ENCODE data around the gene PDPK1. TPM values are rescaled to one million over a fixed set of nuclear protein-coding genes. Genes with fewer than 3 reads are reported as not detected.
"Not testable (repeated sequence)": the region's sequence is repeated elsewhere in the genome, so short reads cannot be mapped to it uniquely, and the experiment has no call there.

The PDPK1 gene
- total RNA-seq, 4 donors from 2014 or later, result 31.6 to 49.8 (median 47.8) TPM

GRCh38 chr16:2609827-2610470 is 72.1 kb downstream of the PDPK1 start:
- no peak overlapping the region for H3K4me3 ChIP-seq
- H3K4me1 ChIP-seq, result peaks cover 13% of the 10 kb centered on the region
- peaks cover 20% of the 10 kb centered on the region for H3K36me3 ChIP-seq
- TF ChIP-seq POLR2A (IDR thresholded peaks at IDR 0.05) (no peak), POLR2AphosphoS5 (IDR thresholded peaks at IDR 0.05) (no peak), EP300 (IDR thresholded peaks at IDR 0.05) (no peak), CTCF (IDR thresholded peaks at IDR 0.05) (no peak)
- H3K9me3 ChIP-seq, result no peaks in the 10 kb centered on the region
- no peaks in the 10 kb centered on the region for H3K27me3 ChIP-seq
- no peak overlapping the region for H3K27ac ChIP-seq
- 98% methylated on average over 6 of the region's 12 CpGs for WGBS
- no peak for DNase-seq (ENCODE audit: low spot score in 2 of 2)

GRCh38 chr16:2610781-2611498 is 73.1 kb downstream of the PDPK1 start:
- peaks cover 6% of the 10 kb centered on the region for H3K4me1 ChIP-seq
- 92% methylated on average over 27 of the region's 29 CpGs for whole genome bisulfite sequencing
- TF ChIP-seq CTCF (IDR thresholded peaks at IDR 0.05) (no peak), EP300 (IDR thresholded peaks at IDR 0.05) (no peak), POLR2A (IDR thresholded peaks at IDR 0.05) (no peak), POLR2AphosphoS5 (IDR thresholded peaks at IDR 0.05) (no peak)
- no peak for DNase-seq (ENCODE audit: low spot score in 2 of 2)
- H3K9me3 ChIP-seq, result no peaks in the 10 kb centered on the region
- H3K27me3 ChIP-seq, result no peaks in the 10 kb centered on the region
- no peak overlapping the region for H3K27ac ChIP-seq
- peaks cover 23% of the 10 kb centered on the region for H3K36me3 ChIP-seq
- no peak overlapping the region for H3K4me3 ChIP-seq

GRCh38 chr16:2611499-2611862 is 73.7 kb downstream of the PDPK1 start:
- Histone ChIP-seq H3K4me1 (peaks cover 6% of the 10 kb centered on the region), H3K27ac (no peak overlapping the region), H3K4me3 (no peak overlapping the region), H3K36me3 (peaks cover 23% of the 10 kb centered on the region), H3K27me3 (no peaks in the 10 kb centered on the region), H3K9me3 (no peaks in the 10 kb centered on the region)
- 100% methylated on average over 4 of the region's 12 CpGs for WGBS
- TF ChIP-seq CTCF (IDR thresholded peaks at IDR 0.05) (no peak), EP300 (IDR thresholded peaks at IDR 0.05) (no peak), POLR2A (IDR thresholded peaks at IDR 0.05) (no peak), POLR2AphosphoS5 (IDR thresholded peaks at IDR 0.05) (no peak)
- no peak for DNase-seq (ENCODE audit: low spot score in 2 of 2)

GRCh38 chr16:2611877-2612276 is 74.1 kb downstream of the PDPK1 start:
- not testable (repeated sequence) for H3K9me3 ChIP-seq; H3K4me1 ChIP-seq; DNase-seq (ENCODE audit: low spot score in 2 of 2); H3K27me3 ChIP-seq; H3K27ac ChIP-seq; H3K4me3 ChIP-seq
- peaks cover 23% of the 10 kb centered on the region for H3K36me3 ChIP-seq
- no CpG with 5 or more reads among the region's 17 CpGs for WGBS

- not testable (repeated sequence) for DNase-seq (ENCODE audit: low spot score in 2 of 2); H3K9me3 ChIP-seq; H3K27me3 ChIP-seq; H3K4me3 ChIP-seq; H3K4me1 ChIP-seq; H3K27ac ChIP-seq
- no CpG with 5 or more reads among the region's 19 CpGs for WGBS
- peaks cover 23% of the 10 kb centered on the region for H3K36me3 ChIP-seq
Measured at GRCh38 chr16:2613251-2613650, 75.4 kb downstream of the PDPK1 start.

- Histone ChIP-seq H3K4me1 (no peaks in the 10 kb centered on the region), H3K27ac (no peak overlapping the region), H3K27me3 (no peaks in the 10 kb centered on the region), H3K36me3 (peaks cover 23% of the 10 kb centered on the region), H3K9me3 (no peaks in the 10 kb centered on the region), H3K4me3 (no peak overlapping the region)
- TF ChIP-seq CTCF (IDR thresholded peaks at IDR 0.05), result no peak
- TF ChIP-seq POLR2A (IDR thresholded peaks at IDR 0.05), result no peak
- no peak for DNase-seq (ENCODE audit: low spot score in 2 of 2)
- 96% methylated on average over 10 of the region's 15 CpGs for WGBS
Measured at GRCh38 chr16:2614761-2615191, 77.0 kb downstream of the PDPK1 start.

- DNase-seq (ENCODE audit: low spot score in 2 of 2); H3K4me1 ChIP-seq; H3K9me3 ChIP-seq; H3K4me3 ChIP-seq; H3K36me3 ChIP-seq; H3K27ac ChIP-seq; H3K27me3 ChIP-seq: not testable (repeated sequence)
- WGBS, result no CpG with 5 or more reads among the region's 20 CpGs
Measured at GRCh38 chr16:2618964-2619363, 81.1 kb downstream of the PDPK1 start.

- not testable (repeated sequence) for H3K9me3 ChIP-seq; H3K27ac ChIP-seq; H3K4me1 ChIP-seq; H3K27me3 ChIP-seq; H3K36me3 ChIP-seq; H3K4me3 ChIP-seq; DNase-seq (ENCODE audit: low spot score in 2 of 2)
- no CpG with 5 or more reads among the region's 12 CpGs for whole genome bisulfite sequencing
Measured at GRCh38 chr16:2619628-2620027, 81.8 kb downstream of the PDPK1 start.

GRCh38 chr16:2620870-2621269 is 83.0 kb downstream of the PDPK1 start:
- no CpG with 5 or more reads among the region's 15 CpGs for WGBS
- H3K4me1 ChIP-seq; H3K4me3 ChIP-seq; DNase-seq (ENCODE audit: low spot score in 2 of 2); H3K27ac ChIP-seq; H3K36me3 ChIP-seq; H3K27me3 ChIP-seq; H3K9me3 ChIP-seq: not testable (repeated sequence)

Data from suprapubic skin (tissue), 4 donors.